ENCODE data around the gene PJA2. TPM values are rescaled to one million over a fixed set of nuclear protein-coding genes. Genes with fewer than 3 reads are reported as not detected.

Gene PJA2
- total RNA-seq, 1 donor from 2014 or later = 38.9 TPM

GRCh38 chr5:109410389-109411148 lies 795 bp upstream of the PJA2 start:
- DNase-seq (ENCODE audit: low spot score) = peak; percentile 80
- ATAC-seq = peak; percentile 58

DNA sequence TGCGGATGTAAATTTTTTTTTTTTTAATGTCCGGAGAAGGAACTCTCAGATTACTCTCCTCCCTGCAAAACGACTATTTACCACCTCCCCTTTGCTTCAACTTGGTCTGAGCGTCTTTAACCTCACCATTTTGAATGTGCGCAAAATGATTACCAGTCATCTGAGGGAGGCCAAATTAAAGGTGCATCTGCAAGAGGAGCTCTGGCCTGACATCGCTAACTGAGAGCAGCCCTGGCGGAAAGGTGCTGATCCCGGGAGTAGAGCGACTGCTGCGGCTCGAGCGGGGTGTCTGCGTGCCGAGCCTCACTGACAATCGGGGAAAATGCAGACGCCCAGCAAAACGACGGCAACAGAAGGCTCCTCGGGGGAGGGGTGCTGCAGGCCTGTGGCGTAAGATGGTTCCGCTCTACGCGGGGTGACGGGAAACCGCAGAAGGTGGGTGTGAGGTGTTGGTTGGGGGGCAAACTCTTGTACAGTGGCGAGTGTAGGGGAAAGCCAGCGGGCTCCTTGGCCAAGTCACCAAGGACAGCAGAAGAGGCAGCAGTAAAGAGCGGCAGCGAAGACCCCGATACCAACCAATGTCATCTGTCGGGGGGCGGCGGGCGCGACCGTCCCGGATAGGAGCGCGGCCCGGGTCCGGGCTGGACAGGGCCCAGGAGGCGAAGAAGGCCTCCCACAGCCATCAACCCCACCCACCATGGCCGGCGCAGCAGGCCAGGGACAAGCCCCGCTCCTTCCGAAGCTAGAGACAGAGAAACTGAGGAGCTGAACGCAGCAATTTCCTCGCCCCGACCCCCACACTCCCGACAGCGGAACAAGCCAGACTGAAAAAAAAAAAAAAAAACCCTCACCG lies 557 bp downstream of the PJA2 start:
- DNase-seq (ENCODE audit: low spot score) (peak; percentile 78), ATAC-seq (peak; percentile 55)

DNA sequence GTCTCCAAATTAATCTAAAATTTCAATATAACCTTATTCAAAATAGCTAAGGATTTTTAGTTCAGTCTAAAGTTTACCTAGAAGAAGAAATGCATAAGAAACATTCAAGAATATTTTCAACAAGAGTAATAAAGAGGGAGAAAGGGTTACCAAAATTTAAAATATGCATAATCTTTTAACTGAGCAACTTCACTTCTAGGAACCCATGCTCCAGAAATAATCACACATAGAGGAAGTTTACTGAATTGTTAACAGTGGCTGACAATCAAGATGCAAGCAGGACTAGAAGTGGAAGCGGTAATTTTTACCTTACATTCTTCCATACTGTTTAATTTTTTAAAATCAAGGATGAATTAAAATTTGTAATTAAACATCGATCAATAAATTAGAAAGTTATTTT lies 1.9 kb downstream of the PJA2 start:
- DNase-seq (ENCODE audit: low spot score) = no peak
- ATAC-seq = no peak

DNA sequence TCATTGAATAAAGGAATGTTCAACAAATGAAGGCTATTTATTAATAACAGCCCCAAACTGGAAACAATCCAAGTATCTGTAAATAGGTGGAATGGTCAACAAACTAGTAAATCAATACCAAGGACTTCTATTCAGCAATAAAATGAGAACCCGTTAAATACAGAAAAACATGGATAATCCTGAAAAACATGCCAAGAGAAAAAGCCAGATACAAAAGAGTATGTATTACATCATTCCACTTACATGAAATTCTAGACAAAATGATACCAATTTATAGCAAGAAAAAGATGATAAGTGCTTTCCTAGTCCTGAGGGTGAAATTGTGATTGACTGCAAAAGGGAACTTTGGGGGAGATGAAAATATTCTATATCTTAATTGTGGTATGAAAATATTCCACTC lies 3.1 kb downstream of the PJA2 start:
- ATAC-seq (no peak), DNase-seq (ENCODE audit: low spot score) (no peak)

DNA sequence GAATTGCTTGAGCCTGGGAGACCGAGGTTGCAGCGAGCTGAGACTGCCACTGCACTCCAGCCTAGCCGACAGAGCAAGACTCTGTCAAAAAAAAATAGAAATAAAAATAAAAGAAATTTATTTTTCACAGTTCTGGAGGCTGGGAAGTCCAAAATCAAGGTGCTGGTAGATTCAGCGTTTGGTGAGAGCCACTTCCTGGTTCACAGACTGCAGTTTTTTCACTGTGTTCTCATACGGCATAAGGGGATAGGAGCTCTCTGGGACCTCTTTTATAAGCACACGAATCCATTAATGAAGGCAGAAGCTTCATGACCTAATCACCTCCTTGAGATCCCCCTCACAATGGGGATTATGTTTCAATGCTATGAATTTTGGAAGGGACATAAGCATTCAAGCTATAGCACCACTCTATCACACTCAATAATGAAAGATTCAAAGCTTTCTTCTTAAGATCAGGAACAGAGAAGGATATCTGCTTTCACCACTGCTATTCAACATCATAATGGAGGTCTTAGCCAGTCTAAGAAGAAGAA lies 5.3 kb downstream of the PJA2 start:
- DNase-seq (ENCODE audit: low spot score) (no peak), ATAC-seq (no peak)

- no peak for ATAC-seq
- no peak for DNase-seq (ENCODE audit: low spot score)
Measured at GRCh38 chr5:109403469-109403868, 6.3 kb downstream of the PJA2 start.

DNA sequence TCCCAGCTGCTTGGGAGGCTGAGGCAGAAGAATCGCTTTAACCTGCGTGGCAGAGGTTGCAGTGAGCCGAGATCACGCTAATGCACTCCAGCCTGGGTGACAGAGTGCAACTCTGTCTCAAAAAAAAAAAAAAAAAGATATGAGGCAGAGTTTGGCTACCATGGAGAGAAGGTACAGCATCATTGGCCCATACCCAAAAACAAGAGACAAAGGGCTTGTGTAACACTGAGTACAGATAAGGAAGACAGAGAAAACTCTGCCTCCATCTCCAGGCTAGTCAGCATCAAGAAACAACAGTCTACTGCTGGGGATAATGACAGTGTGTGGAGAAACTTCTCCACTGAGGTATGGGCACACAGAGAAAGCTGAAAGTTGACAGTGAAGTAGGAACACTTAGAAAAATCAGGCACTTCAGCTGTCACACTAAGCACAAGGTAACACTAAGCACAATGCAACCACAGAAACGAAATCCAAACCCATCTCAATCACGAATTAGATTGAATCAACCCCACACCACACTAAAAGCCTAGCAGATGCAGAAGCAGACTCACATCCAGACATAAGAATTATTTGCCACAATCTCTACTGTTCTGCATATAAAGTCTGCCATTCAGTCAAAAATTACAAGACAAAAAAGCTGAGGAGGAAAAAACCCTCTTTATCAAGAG lies 10.5 kb downstream of the PJA2 start:
- DNase-seq (ENCODE audit: low spot score) (no peak), ATAC-seq (peak; percentile 95)

- ATAC-seq (no peak), DNase-seq (ENCODE audit: low spot score) (no peak)
Measured at GRCh38 chr5:109396965-109397364, 12.8 kb downstream of the PJA2 start.

GRCh38 chr5:109394806-109395205 lies 15.0 kb downstream of the PJA2 start:
- no peak for DNase-seq (ENCODE audit: low spot score)
- ATAC-seq = no peak

DNA sequence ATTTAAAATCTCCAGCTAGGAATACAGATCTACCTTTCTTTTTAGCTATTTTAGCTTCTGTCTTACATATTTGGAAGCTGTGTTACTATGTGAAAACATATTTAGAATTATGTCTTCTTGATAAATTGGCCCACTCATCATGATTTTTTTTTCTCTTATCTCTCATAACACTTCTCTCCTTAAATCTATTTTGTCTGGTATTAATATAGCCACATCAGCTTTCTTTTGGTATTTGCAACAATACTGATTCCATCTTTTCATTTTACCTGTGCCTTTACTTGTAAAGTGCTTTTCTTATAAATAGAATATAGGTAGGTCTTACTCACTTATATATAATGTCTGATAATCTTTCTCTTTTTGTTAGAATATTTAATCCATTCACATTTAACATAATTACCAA lies 19.6 kb downstream of the PJA2 start:
- ATAC-seq (no peak), DNase-seq (ENCODE audit: low spot score) (no peak)

GRCh38 chr5:109388407-109388806 lies 21.4 kb downstream of the PJA2 start:
- DNase-seq (ENCODE audit: low spot score) = no peak
- no peak for ATAC-seq

GRCh38 chr5:109387408-109387974 lies 22.3 kb downstream of the PJA2 start:
- DNase-seq (ENCODE audit: low spot score) (no peak), ATAC-seq (no peak)

GRCh38 chr5:109378095-109378494 lies 31.7 kb downstream of the PJA2 start:
- ATAC-seq = no peak

DNA sequence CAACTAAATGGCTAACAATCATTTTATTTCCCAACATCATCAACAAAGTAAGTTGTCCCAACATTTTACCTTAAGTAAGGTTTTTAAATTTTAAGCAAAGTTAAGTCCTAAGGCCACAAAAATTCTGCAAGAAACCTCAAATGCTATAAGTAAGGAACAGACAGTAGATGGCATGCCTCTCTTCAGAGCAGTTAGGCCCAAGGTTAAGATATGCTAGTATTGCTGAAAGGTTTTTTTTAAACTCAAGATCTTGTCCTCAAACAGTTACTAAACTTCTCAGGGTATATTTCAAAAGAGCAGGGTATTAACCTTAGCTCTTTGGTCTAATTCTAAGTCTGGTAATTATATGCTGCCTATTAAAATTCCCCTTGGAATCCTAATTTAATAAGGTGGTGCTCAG lies 35.1 kb downstream of the PJA2 start:
- ATAC-seq (no peak), DNase-seq (ENCODE audit: low spot score) (no peak)

More at GRCh38 chr5:109378095-109378494, 31.7 kb downstream of the PJA2 start:
- DNase-seq (ENCODE audit: low spot score) = no peak

DNA sequence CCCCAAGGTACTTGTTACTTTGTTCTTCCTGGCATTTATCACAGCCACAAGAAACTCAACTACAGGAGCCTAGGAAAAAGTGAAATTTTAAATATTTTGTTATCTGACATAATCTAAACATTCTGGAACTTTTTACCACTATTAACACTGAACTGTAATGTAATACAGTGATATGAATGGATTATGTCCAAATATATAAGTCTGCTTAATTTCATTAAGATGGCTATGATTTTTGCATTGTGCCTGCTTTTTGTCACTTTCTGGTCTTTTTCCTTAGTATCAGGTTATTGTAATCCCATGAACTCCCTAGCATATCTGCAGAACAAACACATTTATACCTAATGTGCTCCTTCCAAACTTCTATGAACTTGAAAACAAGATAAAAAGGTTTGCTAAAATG lies 35.8 kb downstream of the PJA2 start:
- DNase-seq (ENCODE audit: low spot score) = no peak

GRCh38 chr5:109370343-109370742 lies 39.4 kb downstream of the PJA2 start:
- ATAC-seq = no peak
- no peak for DNase-seq (ENCODE audit: low spot score)

More for the DNA sequence above, 35.8 kb downstream of the PJA2 start:
- no peak for ATAC-seq

DNA sequence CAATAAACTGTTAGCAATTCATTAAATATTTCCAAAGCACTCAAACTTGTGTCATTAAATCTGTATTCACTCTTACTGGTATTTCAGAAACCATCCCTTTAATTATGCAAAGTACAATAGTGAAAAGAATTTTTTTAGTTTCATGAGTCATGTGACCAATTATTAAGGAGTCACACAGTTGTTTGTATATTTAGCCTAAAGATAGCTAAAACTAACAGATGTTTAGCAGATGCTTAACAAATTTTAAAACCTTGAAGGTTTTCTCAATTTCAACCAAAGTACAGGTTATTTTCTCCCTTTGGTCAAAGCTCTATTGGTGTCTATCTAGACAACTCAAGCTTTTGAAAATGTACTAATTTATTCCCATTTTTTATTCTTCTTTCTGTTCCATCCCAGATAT lies 44.1 kb downstream of the PJA2 start:
- ATAC-seq = no peak

GRCh38 chr5:109364977-109365376 lies 44.8 kb downstream of the PJA2 start:
- ATAC-seq = no peak
- no peak for DNase-seq (ENCODE audit: low spot score)

More for the DNA sequence above, 44.1 kb downstream of the PJA2 start:
- no peak for DNase-seq (ENCODE audit: low spot score)

- no peak for DNase-seq (ENCODE audit: low spot score)
- ATAC-seq = no peak
Measured at GRCh38 chr5:109359642-109360041, 50.1 kb downstream of the PJA2 start.

- no peak for ATAC-seq
- DNase-seq (ENCODE audit: low spot score) = no peak
Measured at GRCh38 chr5:109357807-109358206, 52.0 kb downstream of the PJA2 start.

DNA sequence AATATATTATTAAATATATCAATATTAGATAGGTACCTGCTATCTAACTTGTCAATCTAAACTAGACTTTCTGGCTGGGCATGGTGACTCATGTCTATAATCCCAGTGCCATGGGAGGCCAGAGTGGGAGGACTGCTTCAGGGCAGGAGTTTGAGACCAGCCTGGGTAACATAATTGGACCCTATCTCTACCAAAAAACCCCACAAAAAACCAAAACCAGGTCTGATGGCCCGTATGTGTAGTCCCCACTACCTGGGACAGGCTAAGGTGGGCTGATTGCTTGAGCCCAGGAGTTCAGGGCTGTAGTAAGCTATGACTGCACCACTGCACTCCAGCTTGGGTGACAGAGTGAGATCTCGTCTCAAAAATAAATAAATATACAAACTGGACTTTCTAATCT lies 55.0 kb downstream of the PJA2 start:
- ATAC-seq = no peak
- DNase-seq (ENCODE audit: low spot score) = no peak

All from left lobe of liver (tissue), 2 donors.